Measurements from ENCODE around the gene STK26.

The STK26 gene

DNA sequence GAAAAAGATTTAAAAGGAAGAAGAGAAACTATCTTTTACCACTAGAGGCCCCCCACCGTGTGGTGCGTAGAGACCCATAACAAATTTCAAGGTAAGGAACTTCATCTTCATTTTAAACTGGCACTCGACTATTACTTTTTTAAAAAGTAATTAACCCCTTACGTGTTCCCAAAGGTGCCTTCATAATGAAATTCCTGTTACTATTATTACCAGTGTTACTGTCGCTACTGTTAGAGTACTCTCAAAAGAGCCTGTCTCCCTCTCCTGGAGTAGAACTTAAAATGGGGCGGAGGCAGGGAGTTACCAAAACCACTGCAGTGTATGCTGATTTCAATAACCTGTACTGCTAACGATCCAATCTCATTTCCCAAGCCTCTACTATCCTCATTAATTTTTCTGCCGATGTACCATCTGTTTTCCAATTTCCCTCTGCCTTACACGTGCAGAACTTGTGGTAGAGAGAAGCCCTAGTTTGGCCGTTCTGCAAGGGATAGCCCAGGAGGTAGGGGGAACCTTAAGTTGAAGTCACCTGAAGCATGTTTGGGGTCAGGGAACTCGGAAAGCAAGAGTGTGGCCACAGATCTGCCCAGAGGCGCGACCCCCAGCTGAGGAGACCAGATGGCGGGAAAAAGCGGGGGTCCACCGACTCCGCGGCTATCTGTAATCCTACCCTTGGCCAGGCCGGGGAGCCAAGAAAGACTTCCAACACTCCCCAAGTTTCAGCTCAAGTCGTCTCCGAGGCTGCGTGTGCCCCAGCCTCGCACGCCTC lies 720 bp upstream of the STK26 start:
- peak overlapping the region; percentile 74 for H3K4me3 ChIP-seq (ENCODE audit: low read depth, low read length)
- TF ChIP-seq CTCF (IDR thresholded peaks at IDR 0.05; ENCODE audit: borderline replicate concordance, insufficient read depth, low read depth, low read length) = 0 out of 2 replicates have a peak, but pooled peaks have one; percentile 11

DNA sequence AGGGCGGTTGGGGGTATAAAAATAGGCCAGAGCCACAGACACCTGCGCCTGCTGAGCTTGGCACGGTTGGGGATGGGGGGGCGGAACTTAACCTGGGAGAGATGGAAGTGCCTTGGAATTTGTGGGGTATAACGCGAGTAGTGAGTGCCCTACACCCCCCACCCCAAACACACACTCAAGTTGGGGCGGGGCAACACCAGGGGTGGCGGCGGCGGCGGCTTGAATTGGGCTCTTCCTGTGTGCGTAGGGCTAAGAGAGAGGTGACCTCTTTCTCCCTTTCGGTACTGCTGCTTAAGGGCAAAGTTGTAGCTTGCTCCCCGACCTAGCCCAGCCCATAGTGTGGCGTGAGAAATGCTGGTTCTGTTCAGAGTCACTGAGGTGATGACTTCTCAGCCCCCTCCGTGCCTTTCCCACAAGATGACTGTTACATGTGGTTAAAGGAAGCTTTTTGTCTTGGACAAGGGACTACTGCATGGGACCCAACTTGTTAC lies 839 bp downstream of the STK26 start:
- peak overlapping the region; percentile 74 for H3K4me3 ChIP-seq (ENCODE audit: low read depth, low read length)
- no peak for TF ChIP-seq CTCF (IDR thresholded peaks at IDR 0.05; ENCODE audit: borderline replicate concordance, insufficient read depth, low read depth, low read length)

DNA sequence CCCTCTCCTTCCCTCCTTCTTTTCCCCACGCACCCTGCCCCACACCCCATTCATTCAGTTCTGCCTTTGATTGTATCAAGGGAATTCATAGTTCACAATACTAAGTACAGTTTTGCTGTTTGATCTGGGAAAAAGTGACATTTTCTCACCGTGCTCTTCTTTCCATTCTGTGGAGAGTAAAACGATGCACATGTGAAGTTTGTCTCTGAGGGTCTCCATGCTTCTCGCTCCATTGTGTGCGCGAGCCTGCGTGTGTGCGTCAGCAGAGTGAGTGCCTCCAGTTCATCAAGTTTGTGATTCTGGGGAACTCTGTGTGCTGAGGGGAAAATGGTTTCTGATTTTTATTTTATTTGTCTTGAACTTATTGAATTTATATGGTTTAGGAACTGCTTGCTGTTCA lies 1.9 kb downstream of the STK26 start:
- H3K4me3 ChIP-seq (ENCODE audit: low read depth, low read length) = peak overlapping the region; percentile 74
- TF ChIP-seq CTCF (IDR thresholded peaks at IDR 0.05; ENCODE audit: borderline replicate concordance, insufficient read depth, low read depth, low read length) = no peak

DNA sequence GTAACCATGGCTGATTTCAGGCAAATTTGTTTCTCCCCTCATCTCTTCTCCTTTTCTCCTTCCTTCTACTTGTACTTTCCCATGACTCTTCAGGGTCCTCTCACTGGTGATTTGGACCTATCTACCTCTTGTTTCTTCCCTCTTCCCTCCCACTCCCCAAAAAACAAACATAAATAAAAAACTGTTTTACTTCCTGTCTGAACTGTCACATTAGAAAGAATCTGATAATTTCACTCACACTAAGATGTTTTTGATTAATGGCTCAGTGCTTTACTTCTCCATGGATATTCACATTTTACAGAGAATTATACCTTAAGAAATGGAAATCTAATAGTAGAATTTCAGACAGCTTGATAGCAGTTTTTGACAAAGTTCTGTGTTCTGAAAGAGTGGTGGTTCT lies 7.2 kb downstream of the STK26 start:
- no peak overlapping the region for H3K4me3 ChIP-seq (ENCODE audit: low read depth, low read length)
- TF ChIP-seq CTCF (IDR thresholded peaks at IDR 0.05; ENCODE audit: borderline replicate concordance, insufficient read depth, low read depth, low read length) = no peak

- H3K4me3 ChIP-seq (ENCODE audit: low read depth, low read length) = no peak overlapping the region
- no peak for TF ChIP-seq CTCF (IDR thresholded peaks at IDR 0.05; ENCODE audit: borderline replicate concordance, insufficient read depth, low read depth, low read length)
Observed at GRCh38 chrX:132031867-132032266, 8.8 kb downstream of the STK26 start.

- no peak for TF ChIP-seq CTCF (IDR thresholded peaks at IDR 0.05; ENCODE audit: borderline replicate concordance, insufficient read depth, low read depth, low read length)
- no peak overlapping the region for H3K4me3 ChIP-seq (ENCODE audit: low read depth, low read length)
Observed at GRCh38 chrX:132033166-132033565, 10.1 kb downstream of the STK26 start.

DNA sequence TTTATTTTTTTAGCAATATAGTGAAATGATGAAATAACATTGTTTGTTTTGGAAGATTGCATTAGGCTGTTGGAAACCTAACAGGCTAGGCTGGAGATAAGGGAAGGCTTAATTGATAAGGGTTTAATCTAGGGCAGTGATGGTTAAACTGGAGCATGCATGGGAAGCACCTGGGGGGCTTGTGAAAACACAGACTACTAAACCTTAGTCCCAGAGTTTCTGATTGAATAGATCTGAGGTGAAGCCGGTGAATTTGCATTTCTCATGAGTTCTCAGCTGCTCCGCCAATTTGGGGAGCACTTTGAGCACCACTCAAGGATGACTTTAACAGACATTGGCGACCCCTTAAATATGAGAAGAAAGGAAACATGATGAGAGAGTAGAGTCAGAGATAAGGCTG lies 11.5 kb downstream of the STK26 start:
- no peak overlapping the region for H3K4me3 ChIP-seq (ENCODE audit: low read depth, low read length)
- TF ChIP-seq CTCF (IDR thresholded peaks at IDR 0.05; ENCODE audit: borderline replicate concordance, insufficient read depth, low read depth, low read length) = no peak
